Liver (tissue), 3 donors: ENCODE results near the gene CFAP77.

Source experiments
- CTCF ChIP-seq: fragments of 150-350 bp; IDR thresholded peaks from 2 replicates; pipeline ENCODE4 v1.5.1; 2017; ENCODE audit warnings: improper control_type of control experiment, low read depth, low read length; ENCODE audit not compliant: missing input control
- RAD21 ChIP-seq, 2 donors: IDR thresholded peaks; 2 replicates each; pipeline ENCODE4 v1.6.1; 2016; ENCODE audit warnings: antibody characterized with exemption in 2 of 2, mild to moderate bottlenecking in 2 of 2
- REST ChIP-seq: IDR thresholded peaks from 2 replicates; pipeline ENCODE4 v1.6.1; 2016; ENCODE audit warnings: antibody characterized with exemption, mild to moderate bottlenecking
- TAF1 ChIP-seq: conservative IDR thresholded peaks from 2 replicates; pipeline ENCODE4 v1.6.1; 2016; ENCODE audit warnings: antibody characterized with exemption, mild to moderate bottlenecking
- donor health status: healthy.
- donor health status: healthy.

- no peak for TF ChIP-seq CTCF
- TF ChIP-seq REST, result no peak
- no peak for TF ChIP-seq TAF1
- no peak for TF ChIP-seq RAD21 (IDR thresholded peaks at IDR 0.05)
Measured at GRCh38 chr9:132383462-132383883, 26.5 kb upstream of the CFAP77 start.
